HepG2 (cell line): Measurements from ENCODE around the gene ZG16B. TPM values are rescaled to one million over a fixed set of nuclear protein-coding genes. Genes with fewer than 3 reads are reported as not detected.

ENCODE experiments used
- ATAC-seq: fragments of 200-7000 bp; cut with Tn5 transposase; 3 replicates; pipeline ENCODE4 v1.9.1; 2020; ENCODE audit warnings: mild to moderate bottlenecking, moderate library complexity
- BruUV-seq: library from RNA; stranded (reverse); fragments of 400-500 nt; replicated peaks from 2 replicates; lab custom pipeline; 2021; lab: Mats Ljungman, UMichigan
- CTCF ChIA-PET: fragments of 300-600 bp; formaldehyde crosslinking; extraction: SDS; loops from one replicate; lab custom pipeline; 2021; ENCODE audit warnings: low total read pairs, inconsistent platforms, low intra/inter-chr PET ratio; lab: Yijun Ruan, JAX
- POLR2A ChIA-PET: fragments of 350-600 bp; sonication (Branson Sonifier 250); formaldehyde crosslinking; loops from one replicate; lab custom pipeline; 2020; ENCODE audit warnings: antibody characterized with exemption, inconsistent platforms; lab: Yijun Ruan, JAX
- DNase-seq: peaks from one replicate; pipeline ENCODE4 v3.0.0-alpha.2; 2015; ENCODE audit warnings: low spot score
- FAIRE-seq: peaks from 3 replicates; lab custom pipeline; 2011; peaks lifted over from hg19 to GRCh38; lab: Jason Lieb, UNC
- H2AFZ ChIP-seq: one replicate; pipeline ENCODE4 v1.6.1; 2011; ENCODE audit warnings: low read length, inconsistent platforms
- H3K27ac ChIP-seq: fragments of 300-600 bp; 3 replicates; pipeline ENCODE4 v1.8.0; 2011; ENCODE audit warnings: mixed run types, mild to moderate bottlenecking, mixed read lengths, low read length, inconsistent platforms; ENCODE audit not compliant: insufficient read depth; ENCODE audit errors: extremely low read length
- H3K27me3 ChIP-seq, 2 experiments: fragments of 200-600 bp in 1 of 2; 2 replicates in 1 of 2; 3 replicates in 1 of 2; pipeline versions ENCODE4 v1.6.0 to v1.8.0; 2011; ENCODE audit warnings: low read length in 2 of 2, mild to moderate bottlenecking in 2 of 2, moderate library complexity in 2 of 2, inconsistent platforms in 1 of 2; ENCODE audit not compliant: insufficient read depth in 2 of 2, control insufficient read depth in 1 of 2
- H3K36me3 ChIP-seq, 2 experiments: fragments of 200-600 bp in 1 of 2; replicated peaks in 1 of 2; 2 replicates in 1 of 2; 3 replicates in 1 of 2; pipeline versions ENCODE4 v1.5.1 to v1.8.0; 2011; ENCODE audit warnings: low read length in 2 of 2, inconsistent platforms in 1 of 2; ENCODE audit not compliant: insufficient read depth in 2 of 2, control insufficient read depth in 1 of 2
- H3K4me1 ChIP-seq: 2 replicates; pipeline ENCODE4 v1.5.1; 2012; ENCODE audit warnings: low read length, inconsistent platforms; ENCODE audit not compliant: insufficient read depth
- H3K4me2 ChIP-seq: 2 replicates; pipeline ENCODE4 v1.6.0; 2011; ENCODE audit warnings: low read depth, low read length, inconsistent platforms
- H3K4me3 ChIP-seq, 3 experiments: fragments of 200-600 bp in 1 of 3; sonication (generic), shearing (Covaris generic) in 1 of 3; replicated peaks in 1 of 3; 2 replicates each; pipeline ENCODE4 v1.5.1; 2011 to 2016; ENCODE audit warnings: low read length in 3 of 3, inconsistent platforms in 2 of 3, low read depth in 2 of 3, mild to moderate bottlenecking in 2 of 3, control low read depth in 1 of 3, mixed read lengths in 1 of 3; ENCODE audit not compliant: insufficient read depth in 1 of 3
- H3K79me2 ChIP-seq: one replicate; pipeline ENCODE4 v1.6.1; 2011; ENCODE audit warnings: low read length, inconsistent platforms; ENCODE audit not compliant: insufficient read depth
- H3K9ac ChIP-seq: 2 replicates; pipeline ENCODE4 v1.6.0; 2011; ENCODE audit warnings: mild to moderate bottlenecking, low read depth, low read length, inconsistent platforms; ENCODE audit not compliant: insufficient read depth
- H3K9me3 ChIP-seq: 2 replicates; pipeline ENCODE4 v1.5.1; 2012; ENCODE audit warnings: mild to moderate bottlenecking, low read length
- H4K20me1 ChIP-seq: 2 replicates; pipeline ENCODE4 v1.6.0; 2011; ENCODE audit warnings: inconsistent platforms, mild to moderate bottlenecking, low read length, moderate library complexity; ENCODE audit not compliant: insufficient read depth
- CREB3 ChIP-seq: sonication (generic); formaldehyde crosslinking; IDR thresholded peaks from 2 replicates; pipeline ENCODE4 v1.5.0; 2020; ENCODE audit warnings: missing genetic modification reagents
- ETV5 ChIP-seq: IDR thresholded peaks from 2 replicates; pipeline ENCODE4 v1.6.1; 2018; ENCODE audit warnings: missing biosample characterization, missing genetic modification reagents, inconsistent platforms, borderline replicate concordance
- HNF1A ChIP-seq, 2 experiments: sonication (generic) in 1 of 2; formaldehyde crosslinking in 1 of 2; IDR thresholded peaks; 2 replicates each; pipeline versions ENCODE4 v1.4.0 to v1.6.1; 2016 to 2020; ENCODE audit warnings: borderline replicate concordance in 1 of 2, low read depth in 1 of 2, mild to moderate bottlenecking in 1 of 2, missing genetic modification reagents in 1 of 2
- KDM2A ChIP-seq: sonication (generic); formaldehyde crosslinking; IDR thresholded peaks from 2 replicates; pipeline ENCODE4 v1.4.0; 2020; ENCODE audit warnings: low read depth, missing genetic modification reagents, borderline replicate concordance
- SMAD3 ChIP-seq: sonication (generic); formaldehyde crosslinking; IDR thresholded peaks from 2 replicates; pipeline ENCODE4 v1.4.0; 2020; ENCODE audit warnings: missing genetic modification reagents
- SP5 ChIP-seq: IDR thresholded peaks from 2 replicates; pipeline ENCODE4 v1.6.1; 2016; ENCODE audit warnings: low read depth, borderline replicate concordance
- TBX3 ChIP-seq: fragments of 450-650 bp; IDR thresholded peaks from 2 replicates; pipeline ENCODE4 v1.6.1; 2017; ENCODE audit warnings: antibody characterized with exemption, mild to moderate bottlenecking, inconsistent platforms, borderline replicate concordance
- TEAD3 ChIP-seq: optimal IDR thresholded peaks from 2 replicates; pipeline ENCODE3; 2016; ENCODE audit warnings: borderline replicate concordance
- ZNF326 ChIP-seq: sonication (generic); formaldehyde crosslinking; IDR thresholded peaks from 2 replicates; pipeline ENCODE4 v1.4.0; 2020; ENCODE audit warnings: missing genetic modification reagents, borderline replicate concordance
- ZNF414 ChIP-seq: sonication (generic); formaldehyde crosslinking; IDR thresholded peaks from 2 replicates; pipeline ENCODE4 v1.5.0; 2020; ENCODE audit warnings: missing genetic modification reagents
- ZNF710 ChIP-seq: sonication (generic); formaldehyde crosslinking; IDR thresholded peaks from 2 replicates; pipeline ENCODE4 v1.5.0; 2020; ENCODE audit warnings: mild to moderate bottlenecking, missing genetic modification reagents, borderline replicate concordance
- WGBS: methylation state at CpG from one replicate; pipeline ENCODE4 v1.1.6; 2017; ENCODE audit warnings: low lambda C conversion rate; 5-methylcytosine and 5-hydroxymethylcytosine counted together
- in situ Hi-C: cut with HindIII; loops from 2 replicates; pipeline ENCODE4 v1.10.0; 2017; ENCODE audit warnings: low pct_unique_long_range_greater_than_20kb; ENCODE audit not compliant: extremely low pct_ligation_motif_present
- intact Hi-C: fragments of 100-400 bp; cut with micrococcal nuclease; formaldehyde crosslinking; loops from one replicate; pipeline ENCODE4 v1.10.0; 2022; ENCODE audit not compliant: unreplicated experiment
- polyA plus RNA-seq, 8 experiments: library from polyadenylated mRNA; depleted of rRNA in 3 of 8; stranded (reverse) in 7 of 8; unstranded in 1 of 8; fragments of >200 nt; fragmentation: Illumina TruSeq in 4 of 8; extraction: Trizol in 4 of 8; gene quantifications; 2 replicates each; pipeline versions ENCODE4 v1.2.1 to v1.2.3, GENCODE V29; 2011 to 2016; ENCODE audit warnings: low read depth in 4 of 8, missing spikeins in 1 of 8, mixed read lengths in 1 of 8; ENCODE audit not compliant: insufficient read depth in 1 of 8
- total RNA-seq, 5 experiments: library from RNA; depleted of rRNA; stranded (reverse); fragments of >200 nt; fragmentation: Illumina TruSeq; extraction: Trizol; gene quantifications; 2 replicates each; pipeline ENCODE4 v1.2.3, GENCODE V29; 2016; ENCODE audit warnings: low read depth in 1 of 5

Gene ZG16B
- total and polyA plus RNA-seq, 2 of the 13 experiments (the other 11 are each of a cell fraction or from before 2014, with no cell fraction given): 1.5 to 11.3 TPM

GRCh38 chr16:2834968-2835367 lies 4.9 kb downstream of the ZG16B start (continued):
- TF ChIP-seq HNF1A (IDR thresholded peaks at IDR 0.05; ENCODE audit: low read depth) (no peak), HNF1A (CRISPR knock-in tag; IDR thresholded peaks at IDR 0.05; ENCODE audit: borderline replicate concordance) (no peak)

- Histone ChIP-seq H3K9ac (peak overlapping the region; percentile 30; the same call in 1 of the 2 replicates), H4K20me1 (no peaks in the 10 kb centered on the region), H3K9me3 (no peaks in the 10 kb centered on the region), H3K4me1 (peaks cover 44% of the 10 kb centered on the region), H3K27ac (no peak overlapping the region), H3K36me3 (no peaks in the 10 kb centered on the region), H3K27me3 (peaks cover 2 to 22% of the 10 kb centered on the region in 2 experiments; a peak in 3 of 5 replicates), H3K4me3 (peak overlapping the region; percentile 34 to 70 (median 35)), H3K79me2 (no peaks in the 10 kb centered on the region), H2AFZ (peak overlapping the region; percentile 59), H3K4me2 (peak overlapping the region; percentile 84)
- ChIA-PET POLR2A (interaction anchor here (1.1 kb wide), 1 partner anchor 70 kb away, joined by 3 read pairs; no protein-coding TSS in a partner anchor), CTCF (no interaction called here)
- WGBS: 1% methylated on average over 10 of the region's 22 CpGs
- peak; percentile 43 for ATAC-seq
- BruUV-seq: no TSS peak
- peak; percentile 53 for FAIRE-seq
- peak; percentile 72 for DNase-seq
- intact Hi-C loops: no loop called here
- in situ Hi-C loops: loop anchor here (5.0 kb wide), 2 partner anchors 36 to 76 kb away; partner anchors contain the start of gene FLYWCH1
- peak; percentile 22; the same call in 1 of the 2 replicates for TF ChIP-seq ZNF710 (CRISPR knock-in tag)
- 0 out of 2 replicates have a peak, but pooled peaks have one; percentile 43 for TF ChIP-seq TBX3
- no peak for TF ChIP-seq CREB3 (CRISPR knock-in tag)
- TF ChIP-seq ZNF326 (CRISPR knock-in tag): no peak
- TF ChIP-seq ZNF414 (CRISPR knock-in tag): 0 out of 2 replicates have a peak, but pooled peaks have one; percentile 35
- TF ChIP-seq SMAD3 (CRISPR knock-in tag): 0 out of 2 replicates have a peak, but pooled peaks have one; percentile 37
- TF ChIP-seq TEAD3 (CRISPR knock-in tag): peak; percentile 73
- TF ChIP-seq SP5 (CRISPR knock-in tag): no peak
- TF ChIP-seq KDM2A (CRISPR knock-in tag): 0 out of 2 replicates have a peak, but pooled peaks have one; percentile 26
- peak; percentile 69; the same call in 1 of the 2 replicates for TF ChIP-seq ETV5
Measured at GRCh38 chr16:2835638-2836493, 5.8 kb downstream of the ZG16B start.
